Pancreas (tissue), 10 donors: ENCODE data around the gene HSD17B14. TPM values are rescaled to one million over a fixed set of nuclear protein-coding genes. Genes with fewer than 3 reads are reported as not detected.
"Not testable (repeated sequence)": the region's sequence is repeated elsewhere in the genome, so short reads cannot be mapped to it uniquely, and the experiment has no call there.

ENCODE experiments used
- ATAC-seq, 4 donors: fragments of 200-7000 bp; cut with Tn5 transposase; one replicate each; pipeline versions ENCODE4 v1.8.0 to v1.9.1; 2020; ENCODE audit warnings: mild to moderate bottlenecking in 4 of 4, moderate library complexity in 4 of 4
- DNase-seq, 6 donors: peaks; one replicate each; pipeline ENCODE4 v3.0.0-alpha.2; 2020
- FAIRE-seq: peaks from 2 replicates; lab custom pipeline; 2012; peaks lifted over from hg19 to GRCh38; lab: Jason Lieb, UNC
- H3K27ac ChIP-seq, 4 donors: fragments of 200-600 bp; sonication (generic); 1 replicate in 3 of 4; 2 replicates in 1 of 4; pipeline versions ENCODE4 v1.5.0 to v1.8.0; 2020
- H3K27me3 ChIP-seq, 4 donors: fragments of 200-600 bp; one replicate each; pipeline ENCODE4 v1.8.0; 2021
- H3K36me3 ChIP-seq, 3 donors: fragments of 200-600 bp; sonication (generic) in 1 of 3; one replicate each; pipeline versions ENCODE4 v1.5.0 to v1.8.0; 2020 to 2021
- H3K4me1 ChIP-seq, 3 donors: fragments of 200-600 bp; one replicate each; pipeline ENCODE4 v1.8.0; 2021
- H3K4me3 ChIP-seq, 4 donors: fragments of 200-600 bp; sonication (generic) in 2 of 4; one replicate each; pipeline versions ENCODE4 v1.5.0 to v1.8.0; 2020 to 2021
- H3K9me3 ChIP-seq, 4 donors: fragments of 200-600 bp; one replicate each; pipeline ENCODE4 v1.8.0; 2021
- WGBS, 2 donors: extraction: QIAGEN DNeasy Blood & Tissue Kit; methylation state at CpG; one replicate each; pipeline ENCODE4 v1.1.7; 2013; 5-methylcytosine and 5-hydroxymethylcytosine counted together
- intact Hi-C, 3 donors: fragments of 100-400 bp; cut with DNase I; formaldehyde crosslinking; loops; one replicate each; pipeline versions ENCODE4 v1.11.1 to v1.14.2; 2022
- polyA plus RNA-seq, 2 donors: library from polyadenylated mRNA; stranded (reverse); fragments of 200-250 nt; gene quantifications; one replicate each; pipeline ENCODE4 v1.2.3, GENCODE V29; 2013
- total RNA-seq, 6 donors: library from RNA; stranded (reverse); fragmentation: NEBNext Ultra II Directional in 4 of 6; extraction: Animal tissue kit (Norgen Biotek cat#: 25700) in 4 of 6; gene quantifications; one replicate each; pipeline versions ENCODE4 v1.2.1 to v1.2.4, GENCODE V29; 2021 to 2023
- TF ChIP-seq, protein P1 (sequence below), 4 donors: fragments of 200-600 bp; sonication (generic) in 3 of 4; IDR thresholded peaks; one replicate each; pipeline versions ENCODE4 v1.5.0 to v1.8.0; 2021; ENCODE audit warnings: antibody characterized with exemption in 4 of 4
- donor health status: healthy with polysubstance abuse.
- donor health status: DM: no; HTN: no; CAD: no; lungs with moderate emphysema.
- donor health status: DM: no; HTN: no; CAD: no.
- donor health status: control.
- donor health status: control.
- donor health status: Bipolar disorder and iron deficiency.
- donor health status: DM: yes; HTN: yes; CAD: no.
- donor health status: DM: no; HTN: no; CAD: no.
- donor health status: DM: no; HTN: no; CAD: no.
- donor health status: DM: yes; HTN: yes; CAD: no.

HSD17B14 gene
- total and polyA plus RNA-seq, 8 donors = 0.69 to 25.4 (median 2.8) TPM

DNA sequence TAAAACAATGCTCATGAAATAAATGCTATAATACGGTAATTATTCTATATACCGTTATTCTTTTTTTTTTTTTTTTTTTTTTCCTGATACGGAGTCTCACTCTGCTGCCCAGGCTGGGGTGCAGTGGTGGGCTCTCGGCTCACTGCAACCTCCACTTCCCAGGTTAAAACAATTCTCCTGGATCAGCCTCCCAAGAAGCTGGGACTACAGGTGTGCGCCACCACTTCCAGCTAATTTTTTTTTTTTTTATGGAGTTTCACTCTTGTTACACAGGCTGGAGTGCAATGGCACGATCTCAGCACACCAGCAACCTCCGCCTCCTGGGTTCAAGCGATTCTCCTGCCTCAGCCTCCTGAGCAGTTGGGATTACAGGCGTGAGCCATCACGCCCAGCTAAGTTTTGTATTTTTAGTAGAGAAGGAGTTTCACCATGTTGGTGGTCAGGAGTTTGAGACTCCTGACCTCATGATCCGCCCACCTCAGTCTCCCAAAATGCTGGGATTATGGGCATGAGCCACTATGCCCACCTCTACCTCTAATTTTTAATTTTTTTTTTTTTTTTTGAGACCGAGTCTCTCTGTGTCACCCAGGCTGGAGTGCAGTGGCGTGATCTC lies 42.8 kb upstream of the HSD17B14 start:
- FAIRE-seq (no peak), ATAC-seq (no peak), DNase-seq (no peak)
- Histone ChIP-seq H3K36me3 (no peaks in the 10 kb centered on the region), H3K27ac (no peak overlapping the region), H3K9me3 (no peaks in the 10 kb centered on the region), H3K27me3 (no peaks in the 10 kb centered on the region), H3K4me3 (no peak overlapping the region), H3K4me1 (peaks cover 0 to 19% (median 2%) of the 10 kb centered on the region in 3 donors)
- TF ChIP-seq, protein P1, sequence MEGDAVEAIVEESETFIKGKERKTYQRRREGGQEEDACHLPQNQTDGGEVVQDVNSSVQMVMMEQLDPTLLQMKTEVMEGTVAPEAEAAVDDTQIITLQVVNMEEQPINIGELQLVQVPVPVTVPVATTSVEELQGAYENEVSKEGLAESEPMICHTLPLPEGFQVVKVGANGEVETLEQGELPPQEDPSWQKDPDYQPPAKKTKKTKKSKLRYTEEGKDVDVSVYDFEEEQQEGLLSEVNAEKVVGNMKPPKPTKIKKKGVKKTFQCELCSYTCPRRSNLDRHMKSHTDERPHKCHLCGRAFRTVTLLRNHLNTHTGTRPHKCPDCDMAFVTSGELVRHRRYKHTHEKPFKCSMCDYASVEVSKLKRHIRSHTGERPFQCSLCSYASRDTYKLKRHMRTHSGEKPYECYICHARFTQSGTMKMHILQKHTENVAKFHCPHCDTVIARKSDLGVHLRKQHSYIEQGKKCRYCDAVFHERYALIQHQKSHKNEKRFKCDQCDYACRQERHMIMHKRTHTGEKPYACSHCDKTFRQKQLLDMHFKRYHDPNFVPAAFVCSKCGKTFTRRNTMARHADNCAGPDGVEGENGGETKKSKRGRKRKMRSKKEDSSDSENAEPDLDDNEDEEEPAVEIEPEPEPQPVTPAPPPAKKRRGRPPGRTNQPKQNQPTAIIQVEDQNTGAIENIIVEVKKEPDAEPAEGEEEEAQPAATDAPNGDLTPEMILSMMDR (IDR thresholded peaks at IDR 0.05) = no peak
- 93 to 98% methylated on average over 13 of the region's 13 CpGs for WGBS, 2 donors
- intact Hi-C loops = loop anchor here in 1 of 3 donors (10.0 kb wide), 1 partner anchor 86 kb away; the partner anchor contains the start of gene FTL

DNA sequence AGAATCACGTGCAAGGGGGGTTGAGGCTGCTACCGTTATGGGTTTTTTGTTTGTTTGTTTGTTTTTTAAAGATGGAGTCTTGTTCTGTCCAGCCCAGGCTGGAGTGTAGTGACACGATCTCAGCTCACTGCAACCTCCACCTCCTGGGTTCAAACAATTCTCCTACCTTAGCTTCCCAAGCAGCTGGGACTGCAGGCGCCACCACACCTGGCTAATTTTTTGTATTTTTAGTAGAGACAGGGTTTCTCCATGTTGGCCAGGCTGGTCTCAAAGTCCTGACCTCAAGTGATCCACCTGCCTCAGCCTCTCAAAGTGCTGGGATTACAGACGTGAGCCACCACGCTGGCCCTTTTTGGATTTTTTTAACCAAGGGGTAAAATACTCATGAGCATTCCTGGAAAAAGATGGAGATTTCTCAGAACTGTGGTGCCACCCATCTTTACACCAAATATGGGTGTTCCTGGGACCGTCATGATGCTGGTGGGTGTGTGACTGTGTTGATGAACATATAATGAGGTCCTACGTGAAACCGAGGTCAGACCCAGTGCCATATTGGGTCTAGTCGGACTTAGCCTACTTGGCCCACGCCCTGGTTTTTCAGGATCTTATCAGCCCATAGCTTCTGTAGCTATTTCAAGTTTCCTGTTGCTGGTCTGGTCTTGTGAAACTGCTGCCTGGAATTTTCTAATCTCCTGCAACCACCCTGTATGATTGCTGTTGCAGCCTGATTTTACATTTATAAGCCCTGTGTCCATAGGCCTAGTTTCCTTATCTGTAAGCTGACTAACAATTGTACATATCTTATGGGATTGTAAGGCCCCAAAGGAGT lies 42.1 kb upstream of the HSD17B14 start:
- Histone ChIP-seq H3K4me3 (no peak overlapping the region), H3K36me3 (no peaks in the 10 kb centered on the region), H3K4me1 (peaks cover 0 to 25% (median 5%) of the 10 kb centered on the region in 3 donors), H3K27ac (no peak overlapping the region), H3K9me3 (no peaks in the 10 kb centered on the region), H3K27me3 (no peaks in the 10 kb centered on the region)
- whole genome bisulfite sequencing, 2 donors = 76 to 82% methylated on average over 11 of the region's 11 CpGs
- FAIRE-seq = no peak
- TF ChIP-seq, protein P1 (IDR thresholded peaks at IDR 0.05) = no peak
- intact Hi-C loops = loop anchor here in 1 of 3 donors (10.0 kb wide), 1 partner anchor 86 kb away; the partner anchor contains the start of gene FTL
- DNase-seq = no peak
- ATAC-seq = no peak

DNA sequence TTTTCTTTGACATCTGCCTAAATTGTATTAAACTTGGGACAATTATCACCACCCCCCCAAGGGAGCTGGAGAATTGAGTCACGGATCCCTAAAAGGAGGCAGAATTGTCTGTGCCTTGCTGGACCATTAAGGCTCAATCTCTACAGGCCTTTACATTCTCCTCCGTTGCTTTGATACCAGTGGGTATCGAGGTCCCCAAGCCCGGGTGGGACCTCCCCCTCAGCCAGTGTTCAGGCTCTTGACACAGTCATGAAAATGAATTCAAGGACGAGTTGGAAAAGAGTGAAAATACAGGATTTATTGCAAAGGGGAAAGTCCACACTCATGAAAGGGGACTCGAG lies 41.5 kb upstream of the HSD17B14 start:
- WGBS, 2 donors = 83 to 89% methylated on average over 6 of the region's 6 CpGs
- FAIRE-seq (no peak), DNase-seq (no peak), ATAC-seq (no peak)
- Histone ChIP-seq H3K36me3 (no peaks in the 10 kb centered on the region), H3K27me3 (no peaks in the 10 kb centered on the region), H3K4me3 (no peak overlapping the region), H3K4me1 (peaks cover 0 to 25% (median 5%) of the 10 kb centered on the region in 3 donors), H3K27ac (no peak overlapping the region), H3K9me3 (no peaks in the 10 kb centered on the region)
- intact Hi-C loops = loop anchor here in 1 of 3 donors (10.0 kb wide), 1 partner anchor 87 kb away; the partner anchor contains the start of gene FTL
- TF ChIP-seq, protein P1 (IDR thresholded peaks at IDR 0.05) = no peak

DNA sequence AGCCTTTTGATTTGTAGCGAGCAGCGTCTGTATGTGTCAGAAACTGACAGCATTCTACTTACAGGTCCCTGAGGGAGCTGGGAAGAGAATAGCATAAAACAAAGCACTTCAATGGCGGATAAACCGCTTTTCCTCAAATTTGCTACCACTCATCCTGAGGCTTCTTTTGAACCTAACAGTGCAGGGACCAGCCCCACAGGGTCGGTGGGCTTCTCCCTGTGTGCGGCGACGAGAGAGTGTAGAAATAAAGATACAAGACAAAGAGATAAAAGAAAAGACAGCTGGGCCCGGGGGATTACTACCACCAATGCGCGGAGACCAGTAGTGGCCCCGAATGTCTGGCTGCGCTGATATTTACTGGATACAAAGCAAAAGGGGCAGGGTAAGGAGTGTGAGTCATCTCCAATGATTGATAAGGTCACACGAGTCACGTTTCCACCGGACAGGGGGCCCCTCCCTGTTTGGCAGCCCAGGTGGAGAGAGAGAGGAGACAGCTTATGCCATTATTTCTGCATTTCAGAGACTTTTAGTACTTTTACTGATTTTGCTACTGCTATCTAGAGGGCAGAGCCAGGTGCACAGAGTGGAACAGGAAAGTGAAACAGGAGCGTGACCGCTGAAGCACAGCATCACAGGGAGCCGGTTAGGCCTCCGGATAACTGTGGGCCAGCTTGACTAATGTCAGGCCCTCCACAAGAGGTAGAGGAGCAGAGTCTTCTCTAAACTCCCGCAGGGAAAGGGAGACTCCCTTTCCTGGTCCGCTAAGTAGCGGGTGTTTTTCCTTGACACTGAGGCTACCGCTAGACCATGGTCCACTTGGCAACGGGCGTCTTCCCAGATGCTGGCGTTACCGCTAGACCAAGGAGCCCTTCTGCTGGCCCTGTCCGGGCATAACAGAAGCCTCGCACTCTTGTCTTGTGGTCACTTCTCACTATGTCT lies 40.0 kb upstream of the HSD17B14 start:
- Histone ChIP-seq H3K27ac (peak overlapping the region in 3 of 4 donors; percentile 28 to 100 (median 99)), H3K4me1 (peaks cover 0 to 25% (median 5%) of the 10 kb centered on the region in 3 donors), H3K4me3 (peak overlapping the region in 1 of 4 donors; percentile 76)
- H3K9me3 ChIP-seq, H3K36me3 ChIP-seq, FAIRE-seq, H3K27me3 ChIP-seq, ATAC-seq: not testable (repeated sequence)
- intact Hi-C loops = loop anchor here in 1 of 3 donors (10.0 kb wide), 1 partner anchor 88 kb away; the partner anchor contains the start of gene FTL
- WGBS, 2 donors = 73 to 74% methylated on average over 29 to 30 of the region's 30 CpGs
- DNase-seq = peak in 2 of 6 donors; percentile 35 to 57
